ENCODE results near the gene DENND2C. TPM values are rescaled to one million over a fixed set of nuclear protein-coding genes. Genes with fewer than 3 reads are reported as not detected.

Gene DENND2C
- total and polyA plus RNA-seq, 2 of the 13 experiments (the other 11 are each of a cell fraction or from before 2014, with no cell fraction given): 0.08 to 0.33 TPM

- Histone ChIP-seq H3K4me1 (ENCODE audit: insufficient read depth, low read length) (no peaks in the 10 kb centered on the region), H2AFZ (ENCODE audit: low read length) (no peak overlapping the region), H4K20me1 (ENCODE audit: insufficient read depth, low read length) (no peaks in the 10 kb centered on the region), H3K4me2 (ENCODE audit: low read depth, low read length) (no peak overlapping the region), H3K9me3 (ENCODE audit: low read length) (no peaks in the 10 kb centered on the region), H3K9ac (ENCODE audit: insufficient read depth, low read depth, low read length) (no peak overlapping the region), H3K79me2 (ENCODE audit: insufficient read depth, low read length) (no peaks in the 10 kb centered on the region), H3K4me3 (replicated peaks in 1 of 3; ENCODE audit: insufficient read depth in 1 of 3, low read depth in 2 of 3, low read length in 3 of 3) (no peak overlapping the region), H3K27me3 (ENCODE audit: control insufficient read depth in 1 of 2, insufficient read depth in 2 of 2, low read length in 2 of 2) (peaks cover 2 to 21% of the 10 kb centered on the region in 2 experiments; a peak in 3 of 5 replicates), H3K36me3 (replicated peaks in 1 of 2; ENCODE audit: control insufficient read depth in 1 of 2, insufficient read depth in 2 of 2, low read length in 2 of 2) (no peaks in the 10 kb centered on the region), H3K27ac (ENCODE audit: extremely low read length, insufficient read depth, low read length) (no peak overlapping the region)
- TF ChIP-seq MED1 (CRISPR knock-in tag; IDR thresholded peaks at IDR 0.05): no peak
- TF ChIP-seq ZNF160 (CRISPR knock-in tag; IDR thresholded peaks at IDR 0.05): no peak
- TF ChIP-seq MXD1 (CRISPR knock-in tag; IDR thresholded peaks at IDR 0.05): no peak
- TF ChIP-seq TFDP2 (CRISPR knock-in tag; IDR thresholded peaks at IDR 0.05): no peak
- TF ChIP-seq ARNT2 (CRISPR knock-in tag; IDR thresholded peaks at IDR 0.05; ENCODE audit: low read depth): no peak
- no peak for TF ChIP-seq ZMAT3 (CRISPR knock-in tag; conservative IDR thresholded peaks at IDR 0.05)
- TF ChIP-seq CENPX (CRISPR knock-in tag; IDR thresholded peaks at IDR 0.05): no peak
- no peak for TF ChIP-seq DNMT1 (CRISPR knock-in tag; IDR thresholded peaks at IDR 0.05)
- no peak for TF ChIP-seq ZNF704 (CRISPR knock-in tag; IDR thresholded peaks at IDR 0.05; ENCODE audit: borderline replicate concordance)
- TF ChIP-seq HCFC1 (IDR thresholded peaks at IDR 0.05; ENCODE audit: low read depth, low read length): no peak
- 10% methylated on average over 5 of the region's 5 CpGs for WGBS (ENCODE audit: low lambda C conversion rate)
- ChIA-PET POLR2A (no interaction called here), CTCF (ENCODE audit: low intra/inter-chr PET ratio, low total read pairs) (no interaction called here)
- intact Hi-C loops (cut with micrococcal nuclease; ENCODE audit: unreplicated experiment): no loop called here
- FAIRE-seq (no peak), DNase-seq (ENCODE audit: low spot score) (no peak), ATAC-seq (no peak)
- in situ Hi-C loops (cut with HindIII; ENCODE audit: extremely low pct_ligation_motif_present, low pct_unique_long_range_greater_than_20kb): loop anchor here (25.0 kb wide), 1 partner anchor 315 kb away; no protein-coding TSS in a partner anchor
- no TSS peak for BruUV-seq (replicated peaks)
Observed at GRCh38 chr1:114677691-114678090, 7.8 kb upstream of the DENND2C start.
